Endothelial cell (in vitro differentiated cells): ENCODE measurements around the gene ORM2. TPM values are rescaled to one million over a fixed set of nuclear protein-coding genes. Genes with fewer than 3 reads are reported as not detected.
"Not testable (repeated sequence)": the region's sequence is repeated elsewhere in the genome, so short reads cannot be mapped to it uniquely, and the experiment has no call there.

Source experiments
- DNase-seq: peaks from one replicate; pipeline ENCODE4 v3.0.0; 2021; ENCODE audit warnings: low spot score
- H3K27ac Mint-ChIP-seq: one replicate; pipeline ENCODE4 v1.8.0; 2021; ENCODE audit warnings: mixed read lengths, inconsistent platforms; ENCODE audit not compliant: unreplicated experiment
- H3K27me3 Mint-ChIP-seq: one replicate; pipeline ENCODE4 v1.8.0; 2021; ENCODE audit warnings: mild to moderate bottlenecking, moderate library complexity, mixed read lengths, inconsistent platforms; ENCODE audit not compliant: unreplicated experiment
- H3K36me3 Mint-ChIP-seq: one replicate; pipeline ENCODE4 v1.8.0; 2021; ENCODE audit warnings: mild to moderate bottlenecking, low read depth, mixed read lengths, inconsistent platforms; ENCODE audit not compliant: unreplicated experiment
- H3K4me1 Mint-ChIP-seq: one replicate; pipeline ENCODE4 v1.8.0; 2021; ENCODE audit warnings: mild to moderate bottlenecking, mixed read lengths, inconsistent platforms; ENCODE audit not compliant: unreplicated experiment
- H3K4me3 Mint-ChIP-seq: one replicate; pipeline ENCODE4 v1.8.0; 2021; ENCODE audit warnings: mild to moderate bottlenecking, mixed read lengths, inconsistent platforms; ENCODE audit not compliant: unreplicated experiment
- H3K9me3 Mint-ChIP-seq: one replicate; pipeline ENCODE4 v1.8.0; 2021; ENCODE audit warnings: mixed read lengths, inconsistent platforms; ENCODE audit not compliant: unreplicated experiment
- total RNA-seq: library from RNA; stranded (reverse); fragmentation: NEBNext Ultra II Directional; extraction: Animal tissue kit (Norgen Biotek cat#: 25700); gene quantifications from one replicate; pipeline ENCODE4 v1.2.1, GENCODE V29; 2021; ENCODE audit not compliant: unreplicated experiment
- TF ChIP-seq, protein P1 (sequence below): fragments of 200-600 bp; sonication (generic); IDR thresholded peaks from one replicate; pipeline ENCODE4 v1.5.0; 2021; ENCODE audit warnings: antibody characterized with exemption; ENCODE audit not compliant: unreplicated experiment

The ORM2 gene
- total RNA-seq, 1 donor from 2014 or later, result not detected

DNA sequence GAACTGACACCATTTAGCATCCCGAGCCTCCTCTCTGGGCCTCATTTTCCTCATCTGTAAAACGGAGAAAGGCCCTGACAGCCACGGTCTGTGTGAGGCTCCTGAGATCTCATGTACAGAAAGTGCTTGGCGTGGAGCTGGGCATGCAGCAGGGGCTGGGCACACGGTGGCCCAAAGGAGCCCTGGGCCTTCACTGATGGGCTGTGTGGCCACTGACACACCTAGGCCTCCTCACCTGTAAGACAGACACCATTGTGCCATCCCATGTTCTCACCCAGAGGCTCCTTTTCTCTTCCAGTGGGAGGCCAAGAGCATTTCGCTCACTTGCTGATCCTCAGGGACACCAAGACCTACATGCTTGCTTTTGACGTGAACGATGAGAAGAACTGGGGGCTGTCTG lies 5.2 kb upstream of the ORM2 start:
- Mint-ChIP-seq H3K4me1 (no peaks in the 10 kb centered on the region), H3K9me3 (no peaks in the 10 kb centered on the region), H3K36me3 (no peaks in the 10 kb centered on the region), H3K4me3 (no peak overlapping the region), H3K27ac (no peak overlapping the region), H3K27me3 (no peaks in the 10 kb centered on the region)
- TF ChIP-seq, protein P1, sequence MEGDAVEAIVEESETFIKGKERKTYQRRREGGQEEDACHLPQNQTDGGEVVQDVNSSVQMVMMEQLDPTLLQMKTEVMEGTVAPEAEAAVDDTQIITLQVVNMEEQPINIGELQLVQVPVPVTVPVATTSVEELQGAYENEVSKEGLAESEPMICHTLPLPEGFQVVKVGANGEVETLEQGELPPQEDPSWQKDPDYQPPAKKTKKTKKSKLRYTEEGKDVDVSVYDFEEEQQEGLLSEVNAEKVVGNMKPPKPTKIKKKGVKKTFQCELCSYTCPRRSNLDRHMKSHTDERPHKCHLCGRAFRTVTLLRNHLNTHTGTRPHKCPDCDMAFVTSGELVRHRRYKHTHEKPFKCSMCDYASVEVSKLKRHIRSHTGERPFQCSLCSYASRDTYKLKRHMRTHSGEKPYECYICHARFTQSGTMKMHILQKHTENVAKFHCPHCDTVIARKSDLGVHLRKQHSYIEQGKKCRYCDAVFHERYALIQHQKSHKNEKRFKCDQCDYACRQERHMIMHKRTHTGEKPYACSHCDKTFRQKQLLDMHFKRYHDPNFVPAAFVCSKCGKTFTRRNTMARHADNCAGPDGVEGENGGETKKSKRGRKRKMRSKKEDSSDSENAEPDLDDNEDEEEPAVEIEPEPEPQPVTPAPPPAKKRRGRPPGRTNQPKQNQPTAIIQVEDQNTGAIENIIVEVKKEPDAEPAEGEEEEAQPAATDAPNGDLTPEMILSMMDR, result no peak
- no peak for DNase-seq

DNA sequence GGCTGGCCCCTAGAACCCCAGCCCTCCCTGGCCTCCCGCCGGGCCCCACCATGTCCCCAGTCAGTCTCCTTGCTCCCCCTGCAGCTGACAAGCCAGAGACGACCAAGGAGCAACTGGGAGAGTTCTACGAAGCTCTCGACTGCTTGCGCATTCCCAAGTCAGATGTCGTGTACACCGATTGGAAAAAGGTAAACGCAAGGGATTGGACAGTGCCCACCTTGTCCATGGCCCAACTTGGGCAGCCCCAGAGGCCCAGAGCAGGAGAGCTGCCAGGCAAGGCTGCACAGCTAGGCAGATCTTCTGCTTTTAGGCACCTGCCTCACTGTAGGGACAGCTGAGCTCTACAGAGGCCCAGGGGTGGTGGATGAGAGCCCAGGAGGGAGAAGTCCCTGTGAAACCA lies 4.7 kb upstream of the ORM2 start:
- H3K9me3 Mint-ChIP-seq, H3K27me3 Mint-ChIP-seq, H3K4me3 Mint-ChIP-seq, DNase-seq, H3K36me3 Mint-ChIP-seq, H3K27ac Mint-ChIP-seq, H3K4me1 Mint-ChIP-seq: not testable (repeated sequence)

DNA sequence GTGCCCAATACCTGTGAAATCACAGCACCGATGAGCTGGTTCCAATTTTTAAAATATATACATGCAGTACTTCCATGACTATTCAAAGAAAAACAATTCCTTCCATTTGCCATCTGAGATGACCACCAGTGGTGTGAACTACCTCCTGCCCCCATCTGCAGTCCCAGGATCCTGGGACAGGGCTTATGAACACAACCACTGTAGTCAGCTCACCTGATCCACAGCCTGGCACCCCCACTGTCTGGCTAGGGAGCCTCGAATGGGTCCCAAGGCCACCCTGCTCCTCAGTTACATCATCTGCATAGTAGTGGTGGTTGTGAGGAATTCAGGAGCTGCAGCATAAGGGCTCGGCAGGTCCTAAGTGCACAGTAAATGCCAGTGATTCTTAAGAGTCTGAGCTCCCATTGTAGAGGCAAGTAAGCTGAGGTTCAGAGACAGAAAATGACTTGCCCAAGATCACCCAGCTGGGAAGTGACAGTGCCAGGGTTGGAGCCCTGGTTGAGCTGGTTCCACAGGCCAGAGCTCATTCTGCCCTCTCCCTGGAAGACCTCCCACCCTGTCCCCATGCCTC lies 3.9 kb upstream of the ORM2 start:
- H3K27ac Mint-ChIP-seq, H3K4me1 Mint-ChIP-seq, H3K9me3 Mint-ChIP-seq, DNase-seq, H3K27me3 Mint-ChIP-seq, H3K36me3 Mint-ChIP-seq, H3K4me3 Mint-ChIP-seq: not testable (repeated sequence)

DNA sequence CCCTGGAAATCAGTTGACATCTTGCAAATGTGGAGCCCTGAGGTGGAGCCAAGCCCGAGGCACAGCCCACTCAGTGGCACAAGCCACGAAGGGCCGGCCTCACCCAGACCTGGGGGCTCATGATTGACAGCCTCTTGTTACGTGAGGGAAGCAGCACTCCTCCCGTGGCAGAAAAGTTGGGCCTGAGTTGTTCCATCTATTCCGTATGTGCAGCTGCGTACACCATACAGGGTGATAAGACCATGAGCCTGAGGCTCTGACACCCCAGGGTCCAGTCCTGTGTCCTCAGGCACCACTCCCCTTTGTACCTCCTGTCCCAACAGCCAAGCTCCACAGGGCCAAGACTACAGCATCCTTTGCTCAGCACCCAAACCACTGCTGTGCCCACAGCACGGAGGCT lies 1.9 kb upstream of the ORM2 start:
- Mint-ChIP-seq H3K4me3 (no peak overlapping the region), H3K36me3 (no peaks in the 10 kb centered on the region), H3K27ac (no peak overlapping the region), H3K9me3 (no peaks in the 10 kb centered on the region), H3K4me1 (no peaks in the 10 kb centered on the region), H3K27me3 (peaks cover 3% of the 10 kb centered on the region)
- TF ChIP-seq, protein P1, result no peak
- DNase-seq, result no peak

DNA sequence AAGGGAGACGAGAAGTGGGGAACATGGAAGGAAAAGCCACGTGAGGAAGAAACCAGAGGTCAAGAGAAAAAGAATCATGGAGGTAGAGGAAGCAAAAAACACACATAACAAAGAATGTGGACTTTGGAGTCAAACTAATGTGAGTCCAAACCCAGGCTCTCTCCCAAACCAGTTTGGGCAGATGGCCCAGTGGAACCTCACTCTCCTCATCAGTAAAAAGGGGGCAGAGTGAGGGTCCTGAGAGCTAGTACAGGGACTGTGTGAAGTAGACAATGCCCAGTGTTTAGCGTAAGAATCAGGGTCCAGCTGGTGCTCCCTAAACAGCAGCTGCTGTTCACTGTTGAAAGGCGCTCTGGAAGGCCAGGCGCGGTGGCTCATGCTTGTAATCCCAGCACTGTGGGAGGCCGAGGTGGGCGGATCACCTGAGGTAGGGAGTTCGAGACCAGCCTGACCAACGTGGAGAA lies 1.3 kb upstream of the ORM2 start:
- DNase-seq, result not testable (repeated sequence)

DNA sequence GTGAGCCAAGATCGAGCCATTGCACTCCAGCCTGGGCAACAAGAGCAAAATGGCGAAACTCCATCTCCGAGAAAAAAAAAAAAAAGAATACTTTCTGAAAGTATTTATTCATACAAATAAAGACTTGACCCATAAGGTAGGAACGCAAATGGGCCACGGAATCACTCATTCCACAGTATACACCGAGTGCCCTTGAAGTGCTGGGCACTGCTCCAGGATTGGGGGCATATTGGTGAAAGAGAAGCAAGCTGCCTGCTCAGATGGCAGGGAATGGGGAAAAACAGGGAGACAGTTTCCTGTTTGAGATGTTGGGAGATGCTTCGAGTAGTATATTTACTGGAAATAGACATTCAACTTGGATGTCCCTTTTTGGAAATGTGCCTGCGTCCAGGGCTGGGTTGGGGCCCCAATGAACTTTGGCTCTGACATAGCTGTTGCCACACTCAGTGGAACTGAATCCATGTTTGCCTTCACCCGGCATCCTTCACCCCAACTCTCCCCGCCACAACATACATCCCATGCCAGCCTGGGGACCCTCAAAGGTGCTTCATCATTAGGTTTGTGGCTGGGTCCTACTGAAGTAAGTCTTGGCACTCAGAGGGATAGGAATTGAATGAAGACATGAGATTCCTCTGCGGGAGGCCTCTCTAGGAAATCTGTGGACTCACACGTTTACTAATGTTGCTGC lies 588 bp upstream of the ORM2 start:
- not testable (repeated sequence) for H3K4me3 Mint-ChIP-seq, H3K4me1 Mint-ChIP-seq, H3K9me3 Mint-ChIP-seq, DNase-seq, H3K36me3 Mint-ChIP-seq, H3K27ac Mint-ChIP-seq, H3K27me3 Mint-ChIP-seq

More for the DNA sequence above, 1.3 kb upstream of the ORM2 start:
- H3K27ac Mint-ChIP-seq, H3K4me1 Mint-ChIP-seq, H3K27me3 Mint-ChIP-seq, H3K36me3 Mint-ChIP-seq, H3K9me3 Mint-ChIP-seq, H3K4me3 Mint-ChIP-seq: not testable (repeated sequence)

DNA sequence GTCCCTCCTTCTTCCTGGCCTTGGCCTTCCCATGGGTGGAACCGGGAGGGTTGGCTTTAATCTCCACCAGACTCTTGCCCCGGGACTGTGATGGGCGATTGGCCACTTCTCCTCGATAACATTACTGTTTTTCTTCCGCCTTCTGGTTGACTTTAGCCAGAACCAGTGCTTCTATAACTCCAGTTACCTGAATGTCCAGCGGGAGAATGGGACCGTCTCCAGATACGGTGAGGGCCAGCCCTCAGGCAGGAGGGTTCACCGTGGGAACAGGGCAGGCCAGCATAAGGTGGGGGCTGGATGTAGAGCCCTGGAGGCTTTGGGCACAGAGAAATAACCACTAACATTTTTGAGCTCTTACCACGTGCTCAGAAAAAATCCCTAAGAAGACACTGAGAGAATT lies 967 bp downstream of the ORM2 start:
- no peak for DNase-seq
- Mint-ChIP-seq H3K9me3 (no peaks in the 10 kb centered on the region), H3K4me1 (no peaks in the 10 kb centered on the region), H3K27me3 (peaks cover 3% of the 10 kb centered on the region), H3K27ac (peak overlapping the region; percentile 20), H3K4me3 (no peak overlapping the region), H3K36me3 (peaks cover 8% of the 10 kb centered on the region)
- TF ChIP-seq, protein P1, result no peak

DNA sequence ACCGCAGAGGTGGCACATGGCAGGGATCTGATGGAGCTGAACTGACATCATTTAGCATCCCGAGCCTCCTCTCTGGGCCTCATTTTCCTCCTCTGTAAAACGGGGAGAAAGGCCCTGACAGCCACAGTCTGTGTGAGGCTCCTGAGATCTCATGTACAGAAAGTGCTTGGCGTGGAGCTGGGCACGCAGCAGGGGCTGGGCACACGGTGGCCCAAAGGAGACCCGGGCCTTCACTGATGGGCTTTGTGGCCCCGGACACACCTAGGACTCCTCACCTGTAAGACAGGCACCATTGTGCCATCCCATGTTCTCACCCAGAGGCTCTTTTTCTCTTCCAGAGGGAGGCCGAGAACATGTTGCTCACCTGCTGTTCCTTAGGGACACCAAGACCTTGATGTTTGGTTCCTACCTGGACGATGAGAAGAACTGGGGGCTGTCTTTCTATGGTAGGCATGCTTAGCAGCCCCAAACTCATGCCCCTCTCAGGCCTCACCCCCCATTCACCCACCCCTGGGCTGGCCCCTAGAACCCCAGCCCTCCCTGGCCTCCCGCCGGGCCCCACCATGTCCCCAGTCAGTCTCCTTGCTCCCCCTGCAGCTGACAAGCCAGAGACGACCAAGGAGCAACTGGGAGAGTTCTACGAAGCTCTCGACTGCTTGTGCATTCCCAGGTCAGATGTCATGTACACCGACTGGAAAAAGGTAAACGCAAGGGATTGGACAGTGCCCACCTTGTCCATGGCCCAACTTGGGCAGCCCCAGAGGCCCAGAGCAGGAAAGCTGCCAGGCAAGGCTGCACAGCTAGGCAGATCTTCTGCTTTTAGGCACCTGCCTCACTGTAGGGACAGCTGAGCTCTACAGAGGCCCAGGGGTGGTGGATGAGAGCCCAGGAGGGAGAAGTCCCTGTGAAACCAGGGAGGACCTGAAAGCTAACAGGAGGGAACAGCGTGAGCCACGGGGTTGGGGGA lies 1.8 kb downstream of the ORM2 start:
- not testable (repeated sequence) for H3K9me3 Mint-ChIP-seq, H3K4me1 Mint-ChIP-seq, DNase-seq, H3K27me3 Mint-ChIP-seq, H3K27ac Mint-ChIP-seq, H3K4me3 Mint-ChIP-seq
- peaks cover 13% of the 10 kb centered on the region for H3K36me3 Mint-ChIP-seq

DNA sequence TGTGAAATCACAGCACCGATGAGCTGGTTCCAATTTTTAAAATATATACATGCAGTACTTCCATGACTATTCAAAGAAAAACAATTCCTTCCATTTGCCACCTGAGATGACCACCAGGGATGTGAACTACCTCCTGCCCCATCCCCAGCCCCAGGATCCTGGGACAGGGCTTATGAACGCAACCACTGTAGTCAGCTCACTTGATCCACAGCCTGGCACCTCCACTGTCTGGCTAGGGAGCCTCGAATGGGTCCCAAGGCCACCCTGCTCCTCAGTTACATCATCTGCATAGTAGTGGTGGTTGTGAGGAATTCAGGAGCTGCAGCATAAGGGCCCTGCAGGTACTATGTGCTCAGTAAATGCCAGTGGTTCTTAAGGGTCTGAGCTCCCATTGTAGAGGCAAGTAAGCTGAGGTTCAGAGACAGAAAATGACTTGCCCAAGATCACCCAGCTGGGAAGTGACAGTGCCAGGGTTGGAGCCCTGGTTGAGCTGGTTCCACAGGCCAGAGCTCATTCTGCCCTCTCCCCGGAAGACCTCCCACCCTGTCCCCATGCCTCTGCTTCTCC lies 2.9 kb downstream of the ORM2 start:
- DNase-seq, H3K27me3 Mint-ChIP-seq, H3K4me1 Mint-ChIP-seq, H3K4me3 Mint-ChIP-seq, H3K27ac Mint-ChIP-seq, H3K9me3 Mint-ChIP-seq: not testable (repeated sequence)
- H3K36me3 Mint-ChIP-seq, result peaks cover 19% of the 10 kb centered on the region
